ENCODE results near the gene TRABD2A.

TRABD2A gene

GRCh38 chr2:84850471-84850870, 30.4 kb downstream of the TRABD2A start:
- no peak for DNase-seq (ENCODE audit: low read depth)

- DNase-seq (ENCODE audit: low read depth): no peak
Measured at GRCh38 chr2:84849271-84849952, 31.5 kb downstream of the TRABD2A start.

GRCh38 chr2:84847326-84848050, 33.4 kb downstream of the TRABD2A start:
- DNase-seq (ENCODE audit: low read depth): no peak

- no peak for DNase-seq (ENCODE audit: low read depth)
Measured at GRCh38 chr2:84846741-84847142, 34.1 kb downstream of the TRABD2A start.

- DNase-seq (ENCODE audit: low read depth): no peak
Measured at GRCh38 chr2:84846041-84846663, 34.7 kb downstream of the TRABD2A start.

GRCh38 chr2:84844141-84844540, 36.7 kb downstream of the TRABD2A start:
- DNase-seq (ENCODE audit: low read depth): no peak

GRCh38 chr2:84841577-84841976, 39.3 kb downstream of the TRABD2A start:
- DNase-seq (ENCODE audit: low read depth): no peak

GRCh38 chr2:84840306-84840705, 40.6 kb downstream of the TRABD2A start:
- DNase-seq (ENCODE audit: low read depth): no peak

- DNase-seq (ENCODE audit: low read depth): no peak
Measured at GRCh38 chr2:84839851-84840250, 41.0 kb downstream of the TRABD2A start.

GRCh38 chr2:84838434-84839145, 42.3 kb downstream of the TRABD2A start:
- no peak for DNase-seq (ENCODE audit: low read depth)

GRCh38 chr2:84836215-84836614, 44.7 kb downstream of the TRABD2A start:
- DNase-seq (ENCODE audit: low read depth): no peak

GRCh38 chr2:84833481-84834150, 47.3 kb downstream of the TRABD2A start:
- no peak for DNase-seq (ENCODE audit: low read depth)

- no peak for DNase-seq (ENCODE audit: low read depth)
Measured at GRCh38 chr2:84832772-84833461, 48.0 kb downstream of the TRABD2A start.

- no peak for DNase-seq (ENCODE audit: low read depth)
Measured at GRCh38 chr2:84830758-84831500, 50.0 kb downstream of the TRABD2A start.

- no peak for DNase-seq (ENCODE audit: low read depth)
Measured at GRCh38 chr2:84830095-84830494, 50.8 kb downstream of the TRABD2A start.

GRCh38 chr2:84829693-84830092, 51.2 kb downstream of the TRABD2A start:
- no peak for DNase-seq (ENCODE audit: low read depth)

GRCh38 chr2:84827978-84828575, 52.8 kb downstream of the TRABD2A start:
- DNase-seq (ENCODE audit: low read depth): no peak

- DNase-seq (ENCODE audit: low read depth): no peak
Measured at GRCh38 chr2:84823788-84824187, 57.1 kb downstream of the TRABD2A start.

- DNase-seq (ENCODE audit: low read depth): no peak
Measured at GRCh38 chr2:84823229-84823628, 57.7 kb downstream of the TRABD2A start.

GRCh38 chr2:84821806-84822205, 59.1 kb downstream of the TRABD2A start:
- no peak for DNase-seq (ENCODE audit: low read depth)
